ENCODE results near the gene CCKAR. TPM values are rescaled to one million over a fixed set of nuclear protein-coding genes. Genes with fewer than 3 reads are reported as not detected.
"Not testable (repeated sequence)": the region's sequence is repeated elsewhere in the genome, so short reads cannot be mapped to it uniquely, and the experiment has no call there.

CCKAR gene
- total RNA-seq, 1 donor from 2014 or later, result not detected

- Mint-ChIP-seq H3K4me1 (ENCODE audit: low read depth) (peaks cover 8% of the 10 kb centered on the region), H3K4me3 (ENCODE audit: unreplicated experiment) (no peak overlapping the region), H3K9me3 (ENCODE audit: low read depth) (peaks cover 14% of the 10 kb centered on the region), H3K27ac (ENCODE audit: unreplicated experiment) (no peak overlapping the region), H3K27me3 (ENCODE audit: low read depth) (no peaks in the 10 kb centered on the region), H3K36me3 (ENCODE audit: low read depth) (no peaks in the 10 kb centered on the region)
- TF ChIP-seq, protein P1, sequence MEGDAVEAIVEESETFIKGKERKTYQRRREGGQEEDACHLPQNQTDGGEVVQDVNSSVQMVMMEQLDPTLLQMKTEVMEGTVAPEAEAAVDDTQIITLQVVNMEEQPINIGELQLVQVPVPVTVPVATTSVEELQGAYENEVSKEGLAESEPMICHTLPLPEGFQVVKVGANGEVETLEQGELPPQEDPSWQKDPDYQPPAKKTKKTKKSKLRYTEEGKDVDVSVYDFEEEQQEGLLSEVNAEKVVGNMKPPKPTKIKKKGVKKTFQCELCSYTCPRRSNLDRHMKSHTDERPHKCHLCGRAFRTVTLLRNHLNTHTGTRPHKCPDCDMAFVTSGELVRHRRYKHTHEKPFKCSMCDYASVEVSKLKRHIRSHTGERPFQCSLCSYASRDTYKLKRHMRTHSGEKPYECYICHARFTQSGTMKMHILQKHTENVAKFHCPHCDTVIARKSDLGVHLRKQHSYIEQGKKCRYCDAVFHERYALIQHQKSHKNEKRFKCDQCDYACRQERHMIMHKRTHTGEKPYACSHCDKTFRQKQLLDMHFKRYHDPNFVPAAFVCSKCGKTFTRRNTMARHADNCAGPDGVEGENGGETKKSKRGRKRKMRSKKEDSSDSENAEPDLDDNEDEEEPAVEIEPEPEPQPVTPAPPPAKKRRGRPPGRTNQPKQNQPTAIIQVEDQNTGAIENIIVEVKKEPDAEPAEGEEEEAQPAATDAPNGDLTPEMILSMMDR (IDR thresholded peaks at IDR 0.05), result no peak
- no peak for DNase-seq (ENCODE audit: low spot score)
These were observed 13.1 kb upstream of the CCKAR start for GRCh38 chr4:26503427-26503826.

DNA sequence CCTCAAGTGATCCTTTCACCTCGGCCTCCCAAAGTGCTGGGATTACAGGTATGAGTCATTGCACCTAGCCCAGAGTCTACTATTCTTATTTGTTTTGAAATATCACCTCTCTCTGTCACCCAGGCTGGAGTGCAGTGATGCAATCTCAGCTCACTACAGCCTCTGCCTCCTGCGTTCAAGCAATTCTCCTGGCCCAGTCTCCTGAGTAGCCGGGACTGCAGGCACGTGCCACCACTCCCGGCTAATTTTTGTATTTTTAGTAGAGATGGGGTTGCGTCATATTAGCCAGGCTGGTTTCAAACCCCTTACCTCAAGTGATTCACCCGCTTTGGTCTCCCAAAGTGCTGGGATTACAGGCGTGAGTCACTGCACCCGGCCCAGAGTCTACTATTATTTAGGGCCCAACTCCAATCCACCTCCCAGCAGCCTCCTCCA is 10.3 kb upstream of the CCKAR start:
- H3K4me3 Mint-ChIP-seq (ENCODE audit: unreplicated experiment); H3K9me3 Mint-ChIP-seq (ENCODE audit: low read depth); DNase-seq (ENCODE audit: low spot score); H3K27ac Mint-ChIP-seq (ENCODE audit: unreplicated experiment); H3K4me1 Mint-ChIP-seq (ENCODE audit: low read depth); H3K36me3 Mint-ChIP-seq (ENCODE audit: low read depth); H3K27me3 Mint-ChIP-seq (ENCODE audit: low read depth): not testable (repeated sequence)

- Mint-ChIP-seq H3K36me3 (ENCODE audit: low read depth) (peaks cover 6% of the 10 kb centered on the region), H3K4me1 (ENCODE audit: low read depth) (no peaks in the 10 kb centered on the region)
These were observed 6.0 kb upstream of the CCKAR start for GRCh38 chr4:26496207-26496783.

GRCh38 chr4:26493461-26493860 is 3.2 kb upstream of the CCKAR start:
- Mint-ChIP-seq H3K4me1 (ENCODE audit: low read depth) (peaks cover 6% of the 10 kb centered on the region), H3K36me3 (ENCODE audit: low read depth) (peaks cover 6% of the 10 kb centered on the region), H3K4me3 (ENCODE audit: unreplicated experiment) (no peak overlapping the region), H3K9me3 (ENCODE audit: low read depth) (no peaks in the 10 kb centered on the region), H3K27ac (ENCODE audit: unreplicated experiment) (no peak overlapping the region), H3K27me3 (ENCODE audit: low read depth) (peaks cover 31% of the 10 kb centered on the region)
- no peak for DNase-seq (ENCODE audit: low spot score)
- TF ChIP-seq, protein P1 (IDR thresholded peaks at IDR 0.05), result no peak

More at GRCh38 chr4:26496207-26496783, 6.0 kb upstream of the CCKAR start:
- Mint-ChIP-seq H3K27me3 (ENCODE audit: low read depth) (peaks cover 19% of the 10 kb centered on the region), H3K27ac (ENCODE audit: unreplicated experiment) (no peak overlapping the region), H3K4me3 (ENCODE audit: unreplicated experiment) (no peak overlapping the region), H3K9me3 (ENCODE audit: low read depth) (peaks cover 8% of the 10 kb centered on the region)
- DNase-seq (ENCODE audit: low spot score), result no peak
- TF ChIP-seq, protein P1 (IDR thresholded peaks at IDR 0.05), result no peak

DNA sequence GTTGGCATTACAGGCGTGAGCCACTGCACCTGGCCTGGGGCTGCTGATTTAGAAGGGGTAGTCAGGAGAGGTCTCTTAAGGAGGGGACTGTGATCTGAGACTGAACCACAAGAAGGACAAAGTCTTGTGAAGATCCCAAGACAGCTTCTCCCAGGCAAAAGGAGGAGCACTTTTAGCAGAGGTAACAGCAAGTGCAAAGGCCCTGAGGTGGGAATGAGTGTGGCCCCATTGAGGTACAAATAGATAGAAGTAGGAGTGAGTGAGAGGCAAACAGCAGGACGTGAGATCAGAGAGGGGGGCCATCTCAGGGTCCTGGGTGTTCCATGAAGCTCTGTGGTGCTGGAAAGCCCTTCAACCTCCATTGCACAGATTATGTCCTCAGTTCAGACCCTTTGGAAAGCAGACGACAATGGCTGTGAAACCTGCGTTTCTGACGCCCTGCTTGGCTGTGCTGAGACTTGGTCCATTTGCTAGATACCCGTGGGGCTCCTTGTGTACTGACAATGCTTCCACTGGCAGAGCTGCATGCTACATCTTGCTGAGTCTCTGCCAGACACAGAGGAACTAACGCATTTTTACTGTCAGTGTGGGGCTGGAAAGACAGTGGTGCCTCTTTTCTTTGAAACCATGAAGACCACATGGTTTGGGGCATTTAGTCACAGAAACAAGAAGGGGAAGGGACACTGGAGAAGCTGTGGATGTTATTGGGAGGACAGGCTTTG is 1.3 kb upstream of the CCKAR start:
- Mint-ChIP-seq H3K27ac (ENCODE audit: unreplicated experiment) (no peak overlapping the region), H3K9me3 (ENCODE audit: low read depth) (no peaks in the 10 kb centered on the region), H3K4me1 (ENCODE audit: low read depth) (peaks cover 6% of the 10 kb centered on the region), H3K27me3 (ENCODE audit: low read depth) (peaks cover 38% of the 10 kb centered on the region), H3K4me3 (ENCODE audit: unreplicated experiment) (no peak overlapping the region), H3K36me3 (ENCODE audit: low read depth) (peaks cover 6% of the 10 kb centered on the region)
- TF ChIP-seq, protein P1 (IDR thresholded peaks at IDR 0.05), result no peak
- no peak for DNase-seq (ENCODE audit: low spot score)

- Mint-ChIP-seq H3K36me3 (ENCODE audit: low read depth) (peaks cover 6% of the 10 kb centered on the region), H3K27me3 (ENCODE audit: low read depth) (peaks cover 33% of the 10 kb centered on the region), H3K27ac (ENCODE audit: unreplicated experiment) (no peak overlapping the region), H3K4me1 (ENCODE audit: low read depth) (peaks cover 6% of the 10 kb centered on the region), H3K9me3 (ENCODE audit: low read depth) (no peaks in the 10 kb centered on the region), H3K4me3 (ENCODE audit: unreplicated experiment) (no peak overlapping the region)
- TF ChIP-seq, protein P1 (IDR thresholded peaks at IDR 0.05), result no peak
- no peak for DNase-seq (ENCODE audit: low spot score)
These were observed 638 bp upstream of the CCKAR start for GRCh38 chr4:26490960-26491284.

Measured in chondrocyte (in vitro differentiated cells).